Activated CD4-positive, alpha-beta memory T cell treated with anti-CD3 and anti-CD28 coated beads for 36 hours (primary cell): ENCODE results near the gene TPX2. TPM values are rescaled to one million over a fixed set of nuclear protein-coding genes. Genes with fewer than 3 reads are reported as not detected.
"Not testable (repeated sequence)": the region's sequence is repeated elsewhere in the genome, so short reads cannot be mapped to it uniquely, and the experiment has no call there.

ENCODE experiments used
- CTCF ChIA-PET: fragments of 350-600 bp; sonication (Branson Sonifier 250); formaldehyde crosslinking; loops from one replicate; lab custom pipeline; 2021; ENCODE audit warnings: antibody characterized with exemption, inconsistent platforms; lab: Charles Lee
- POLR2A ChIA-PET: fragments of 350-600 bp; sonication (Branson Sonifier 250); formaldehyde crosslinking; loops from one replicate; lab custom pipeline; 2021; ENCODE audit warnings: antibody characterized with exemption; lab: Charles Lee
- DNase-seq: peaks from one replicate; pipeline ENCODE4 v3.0.0-alpha.2; 2020
- H3K27ac Mint-ChIP-seq: one replicate; pipeline ENCODE4 v1.8.0; 2021; ENCODE audit warnings: mixed read lengths
- H3K27me3 Mint-ChIP-seq: one replicate; pipeline ENCODE4 v1.8.0; 2021; ENCODE audit warnings: mixed read lengths
- H3K36me3 Mint-ChIP-seq: one replicate; pipeline ENCODE4 v1.8.0; 2021; ENCODE audit warnings: mixed read lengths
- H3K4me1 Mint-ChIP-seq: one replicate; pipeline ENCODE4 v1.8.0; 2021; ENCODE audit warnings: low read depth, mixed read lengths
- H3K4me3 Mint-ChIP-seq: one replicate; pipeline ENCODE4 v1.8.0; 2021; ENCODE audit warnings: mild to moderate bottlenecking, mixed read lengths
- H3K9me3 Mint-ChIP-seq: one replicate; pipeline ENCODE4 v1.8.0; 2021; ENCODE audit warnings: mixed read lengths
- intact Hi-C: fragments of 100-400 bp; cut with micrococcal nuclease; formaldehyde crosslinking; loops from one replicate; pipeline ENCODE4 v1.15.1; 2023
- total RNA-seq, 2 experiments: library from RNA; stranded (reverse); gene quantifications; one replicate each; pipeline ENCODE4 v1.2.3, GENCODE V29; 2021

Gene TPX2
- total RNA-seq, 2 experiments from 2014 or later: 149 TPM

DNA sequence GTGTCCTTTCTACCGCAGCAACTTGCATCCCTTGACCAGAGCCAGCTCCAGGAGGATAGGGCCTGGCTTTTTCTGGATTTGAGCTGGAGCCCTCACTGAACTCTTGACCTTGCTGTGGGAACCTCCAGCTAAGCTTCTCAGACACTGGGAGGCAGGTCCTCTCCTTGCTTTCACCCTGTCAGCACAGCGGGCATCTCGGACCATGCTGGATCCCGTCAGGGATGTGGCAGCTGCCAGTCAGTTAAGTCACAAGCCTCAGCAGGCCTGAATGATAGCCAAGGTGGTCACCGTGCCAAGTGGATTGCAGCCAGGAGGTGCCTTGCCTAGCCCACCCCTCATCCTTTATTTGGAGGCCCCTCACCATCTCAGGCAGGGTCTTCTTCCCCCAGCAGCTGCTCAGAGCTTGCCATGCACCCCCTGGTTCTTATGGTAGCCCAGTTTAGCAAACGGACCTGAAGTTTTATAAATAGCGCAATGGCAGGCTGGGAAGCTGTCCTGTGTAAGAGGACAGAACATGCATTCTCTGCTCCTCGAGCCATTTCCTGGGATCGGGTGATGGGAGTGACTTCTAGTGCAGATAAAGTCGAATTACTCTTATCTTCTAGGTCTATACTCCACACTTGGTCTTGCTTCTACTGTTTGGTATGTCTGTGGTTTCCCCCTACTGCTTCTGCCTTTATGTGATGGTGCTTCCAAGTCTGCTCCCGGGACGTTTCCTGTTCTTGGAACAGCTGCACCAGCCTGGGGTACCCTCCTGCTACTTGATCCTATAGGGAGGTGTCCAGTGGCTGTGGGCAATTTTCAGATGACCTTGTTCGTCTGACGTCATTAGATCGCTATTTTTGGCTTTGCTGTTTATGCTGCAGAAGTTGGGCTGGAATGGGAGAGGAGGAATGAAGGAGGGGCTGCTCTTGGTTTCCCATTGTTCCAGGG lies 73.0 kb downstream of the TPX2 start:
- no peak overlapping the region for H3K27ac Mint-ChIP-seq
- intact Hi-C loops: no loop called here
- no peaks in the 10 kb centered on the region for H3K4me1 Mint-ChIP-seq
- H3K9me3 Mint-ChIP-seq: no peaks in the 10 kb centered on the region
- POLR2A ChIA-PET: no interaction called here
- no peaks in the 10 kb centered on the region for H3K36me3 Mint-ChIP-seq
- CTCF ChIA-PET: interaction anchor here (1.9 kb wide), 1 partner anchor 11 kb away, joined by 4 read pairs; no protein-coding TSS in a partner anchor
- no peak overlapping the region for H3K4me3 Mint-ChIP-seq
- DNase-seq: no peak
- H3K27me3 Mint-ChIP-seq: no peaks in the 10 kb centered on the region

GRCh38 chr20:31813611-31814010 lies 74.5 kb downstream of the TPX2 start:
- H3K27ac Mint-ChIP-seq: no peak overlapping the region
- intact Hi-C loops: no loop called here
- H3K27me3 Mint-ChIP-seq: no peaks in the 10 kb centered on the region
- ChIA-PET POLR2A (no interaction called here), CTCF (interaction anchor here (0.5 to 2.4 kb wide), 4 partner anchors 10 to 267 kb away, joined by 3 to 14 read pairs (median 4); partner anchors contain the start of gene PDRG1)
- DNase-seq: no peak
- H3K4me1 Mint-ChIP-seq: no peaks in the 10 kb centered on the region
- no peaks in the 10 kb centered on the region for H3K36me3 Mint-ChIP-seq
- H3K4me3 Mint-ChIP-seq: no peak overlapping the region
- H3K9me3 Mint-ChIP-seq: no peaks in the 10 kb centered on the region

DNA sequence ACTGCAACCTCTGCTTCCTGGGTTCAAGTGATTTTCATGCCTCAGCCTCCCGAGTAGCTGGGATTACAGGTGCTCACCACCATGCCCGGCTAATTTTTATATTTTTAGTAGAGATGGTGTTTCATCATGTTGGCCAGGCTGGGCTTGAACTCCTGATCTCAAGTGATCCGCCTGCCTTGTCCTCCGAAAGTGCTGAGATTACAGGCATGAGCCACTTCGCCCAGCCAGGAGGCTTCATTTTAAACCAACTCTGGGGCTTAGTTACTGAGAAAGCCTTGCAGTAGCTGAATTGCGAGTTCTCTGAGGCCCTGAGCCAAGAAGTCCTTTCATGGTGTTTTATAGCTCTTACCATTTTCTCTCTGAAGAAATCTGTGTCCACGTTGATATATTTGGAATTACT lies 75.1 kb downstream of the TPX2 start:
- H3K4me3 Mint-ChIP-seq, intact Hi-C loops, H3K9me3 Mint-ChIP-seq, H3K27ac Mint-ChIP-seq, H3K4me1 Mint-ChIP-seq, DNase-seq, H3K36me3 Mint-ChIP-seq, H3K27me3 Mint-ChIP-seq, POLR2A ChIA-PET: not testable (repeated sequence)
- CTCF ChIA-PET: interaction anchor here (0.7 to 2.4 kb wide), 3 partner anchors 9 to 138 kb away, joined by 4 to 14 read pairs (median 5); partner anchors contain the start of gene PDRG1

DNA sequence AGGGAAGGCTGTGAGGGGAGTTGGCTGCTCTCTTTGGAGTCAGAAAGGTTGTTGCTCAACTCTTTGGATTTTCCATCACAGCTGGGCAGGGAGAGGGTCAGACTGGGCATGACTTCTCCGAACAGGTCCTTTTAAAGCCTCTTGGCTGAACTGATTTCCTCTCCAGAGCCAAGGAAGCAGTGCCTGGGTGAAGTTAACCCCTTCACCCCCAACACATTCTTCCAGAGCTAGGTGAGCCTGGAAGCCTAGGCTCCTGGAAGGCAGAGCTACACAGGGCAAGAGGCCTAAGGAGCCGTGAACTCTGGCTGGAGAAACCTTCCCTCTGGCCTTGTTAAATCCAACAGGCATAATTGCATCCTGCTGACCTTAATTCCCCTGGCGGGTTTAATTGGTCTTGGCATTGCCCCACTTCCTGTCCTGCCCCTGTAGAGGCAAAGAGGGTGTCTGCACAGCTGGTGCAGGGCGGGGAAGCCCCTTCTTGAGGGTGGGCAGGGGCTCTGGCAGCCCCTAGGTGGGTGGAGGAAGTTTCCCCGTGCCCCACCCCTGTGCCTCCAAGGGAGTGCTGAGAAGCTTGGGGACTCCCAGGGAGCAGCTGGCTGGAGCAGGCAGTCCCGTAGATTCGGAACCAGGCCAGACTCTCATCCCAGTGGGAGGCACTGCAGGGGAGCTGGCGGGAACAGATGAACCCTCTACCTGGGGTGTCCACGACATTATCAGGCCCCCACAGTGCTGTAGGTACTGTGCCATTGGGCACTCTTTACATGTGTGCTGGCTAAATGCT lies 76.5 kb downstream of the TPX2 start:
- ChIA-PET CTCF (interaction anchor here (1.1 to 1.4 kb wide), 3 partner anchors 14 to 31 kb away, joined by 3 to 4 read pairs (median 4); no protein-coding TSS in a partner anchor), POLR2A (no interaction called here)
- Mint-ChIP-seq H3K27ac (no peak overlapping the region), H3K9me3 (no peaks in the 10 kb centered on the region), H3K4me1 (no peaks in the 10 kb centered on the region), H3K36me3 (no peaks in the 10 kb centered on the region), H3K4me3 (no peak overlapping the region), H3K27me3 (no peaks in the 10 kb centered on the region)
- intact Hi-C loops: no loop called here
- no peak for DNase-seq

GRCh38 chr20:31816221-31816620 lies 77.1 kb downstream of the TPX2 start:
- POLR2A ChIA-PET: no interaction called here
- intact Hi-C loops: no loop called here
- H3K9me3 Mint-ChIP-seq: no peaks in the 10 kb centered on the region

DNA sequence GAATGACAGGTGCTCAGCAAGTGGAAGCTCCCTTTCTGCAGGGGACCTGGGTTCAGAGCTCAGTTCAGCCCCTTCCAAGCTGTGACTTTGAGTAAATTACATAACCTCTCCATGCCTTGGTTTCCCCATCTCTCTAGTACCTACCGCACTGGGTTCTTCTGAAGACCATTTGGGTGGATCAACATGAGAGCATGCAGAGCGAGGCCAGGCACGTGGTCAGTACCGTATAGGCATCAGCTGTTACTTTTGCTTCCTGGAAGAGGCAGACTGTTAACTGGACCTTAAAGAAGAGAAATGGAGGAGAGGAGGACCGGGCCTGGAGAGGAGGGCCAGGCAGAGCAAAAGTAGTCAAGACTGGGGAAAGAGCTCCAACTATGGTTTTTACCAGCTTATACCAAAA lies 78.4 kb downstream of the TPX2 start:
- Mint-ChIP-seq H3K4me1 (no peaks in the 10 kb centered on the region), H3K4me3 (no peak overlapping the region)
- POLR2A ChIA-PET: no interaction called here

More at GRCh38 chr20:31816221-31816620, 77.1 kb downstream of the TPX2 start:
- H3K36me3 Mint-ChIP-seq: no peaks in the 10 kb centered on the region
- DNase-seq: no peak
- H3K4me3 Mint-ChIP-seq: no peak overlapping the region
- CTCF ChIA-PET: interaction anchor here (1.1 to 1.4 kb wide), 4 partner anchors 14 to 37 kb away, joined by 3 to 5 read pairs (median 4); no protein-coding TSS in a partner anchor
- H3K27ac Mint-ChIP-seq: no peak overlapping the region
- no peaks in the 10 kb centered on the region for H3K27me3 Mint-ChIP-seq
- H3K4me1 Mint-ChIP-seq: no peaks in the 10 kb centered on the region

GRCh38 chr20:31818376-31818908 lies 79.4 kb downstream of the TPX2 start:
- intact Hi-C loops: no loop called here
- CTCF ChIA-PET: interaction anchor here (0.6 to 1.4 kb wide), 3 partner anchors 28 to 273 kb away, joined by 3 to 5 read pairs (median 4); no protein-coding TSS in a partner anchor
- Mint-ChIP-seq H3K9me3 (no peaks in the 10 kb centered on the region), H3K4me3 (no peak overlapping the region), H3K27me3 (no peaks in the 10 kb centered on the region), H3K36me3 (no peaks in the 10 kb centered on the region), H3K4me1 (peaks cover 5% of the 10 kb centered on the region), H3K27ac (no peak overlapping the region)
- POLR2A ChIA-PET: no interaction called here
- DNase-seq: no peak

More for the DNA sequence above, 78.4 kb downstream of the TPX2 start:
- Mint-ChIP-seq H3K36me3 (no peaks in the 10 kb centered on the region), H3K27me3 (no peaks in the 10 kb centered on the region), H3K9me3 (no peaks in the 10 kb centered on the region), H3K27ac (no peak overlapping the region)
- CTCF ChIA-PET: interaction anchor here (0.8 to 1.6 kb wide), 6 partner anchors 9 to 214 kb away, joined by 3 to 5 read pairs (median 4); no protein-coding TSS in a partner anchor
- DNase-seq: no peak
- intact Hi-C loops: no loop called here

- ChIA-PET POLR2A (no interaction called here), CTCF (interaction anchor here (1.0 to 2.2 kb wide), 3 partner anchors 27 to 33 kb away, joined by 4 to 8 read pairs (median 5); no protein-coding TSS in a partner anchor)
Measured at GRCh38 chr20:31819083-31819784, 80.1 kb downstream of the TPX2 start, which contains the start of gene MYLK2. Gene MYLK2 (plus strand): TSS chr20:31819356. CDS start chr20:31819581, 225 bp downstream.

DNA sequence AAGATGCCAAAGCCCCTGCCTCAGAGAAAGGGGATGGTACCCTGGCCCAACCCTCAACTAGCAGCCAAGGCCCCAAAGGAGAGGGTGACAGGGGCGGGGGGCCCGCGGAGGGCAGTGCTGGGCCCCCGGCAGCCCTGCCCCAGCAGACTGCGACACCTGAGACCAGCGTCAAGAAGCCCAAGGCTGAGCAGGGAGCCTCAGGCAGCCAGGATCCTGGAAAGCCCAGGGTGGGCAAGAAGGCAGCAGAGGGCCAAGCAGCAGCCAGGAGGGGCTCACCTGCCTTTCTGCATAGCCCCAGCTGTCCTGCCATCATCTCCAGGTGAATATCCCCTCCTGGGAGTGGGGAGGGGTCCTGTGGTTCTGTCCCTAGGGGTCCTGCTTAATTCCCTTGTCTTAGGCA lies 81.1 kb downstream of the TPX2 start:
- Mint-ChIP-seq H3K36me3 (no peaks in the 10 kb centered on the region), H3K4me3 (no peak overlapping the region), H3K27ac (no peak overlapping the region), H3K4me1 (peaks cover 5% of the 10 kb centered on the region), H3K27me3 (no peaks in the 10 kb centered on the region), H3K9me3 (no peaks in the 10 kb centered on the region)
- intact Hi-C loops: loop anchor here (5.0 kb wide), 1 partner anchor 272 kb away; no protein-coding TSS in a partner anchor
- DNase-seq: no peak
- POLR2A ChIA-PET: no interaction called here
- CTCF ChIA-PET: interaction anchor here (2.2 kb wide), 1 partner anchor 27 kb away, joined by 8 read pairs; no protein-coding TSS in a partner anchor

More at GRCh38 chr20:31819083-31819784, 80.1 kb downstream of the TPX2 start, which contains the start of gene MYLK2:
- H3K4me1 Mint-ChIP-seq: peaks cover 5% of the 10 kb centered on the region
- no peak within 1 kb of the TSS for H3K27ac Mint-ChIP-seq
- H3K9me3 Mint-ChIP-seq: no peaks in the 10 kb centered on the region
- H3K36me3 Mint-ChIP-seq: no peaks in the 10 kb centered on the region
- no peaks in the 10 kb centered on the region for H3K27me3 Mint-ChIP-seq
- H3K4me3 Mint-ChIP-seq: no peak within 1 kb of the TSS
- intact Hi-C loops: no loop called here
- DNase-seq: no peak

GRCh38 chr20:31821427-31821826 lies 82.3 kb downstream of the TPX2 start:
- H3K4me1 Mint-ChIP-seq: peaks cover 5% of the 10 kb centered on the region
- no peak overlapping the region for H3K27ac Mint-ChIP-seq
- intact Hi-C loops: loop anchor here (5.0 kb wide), 1 partner anchor 271 kb away; no protein-coding TSS in a partner anchor
- DNase-seq: no peak
- CTCF ChIA-PET: interaction anchor here (1.9 to 4.1 kb wide), 6 partner anchors 9 to 269 kb away, joined by 5 to 46 read pairs (median 17); partner anchors contain the start of gene PDRG1
- no peaks in the 10 kb centered on the region for H3K36me3 Mint-ChIP-seq
- no peak overlapping the region for H3K4me3 Mint-ChIP-seq
- H3K9me3 Mint-ChIP-seq: no peaks in the 10 kb centered on the region
- POLR2A ChIA-PET: no interaction called here
- no peaks in the 10 kb centered on the region for H3K27me3 Mint-ChIP-seq
